HG02763 (cell line): ENCODE data around the gene CCDC12.

ENCODE experiments used
- ATAC-seq: cut with Tn5 transposase; IDR thresholded peaks from one replicate; pipeline ENCODE4 v1.9.1; 2021; ENCODE audit warnings: mild to moderate bottlenecking, moderate library complexity; ENCODE audit not compliant: unreplicated experiment

CCDC12 gene

GRCh38 chr3:47008234-47008796, 31.8 kb upstream of the CCDC12 start:
- no peak for ATAC-seq

DNA sequence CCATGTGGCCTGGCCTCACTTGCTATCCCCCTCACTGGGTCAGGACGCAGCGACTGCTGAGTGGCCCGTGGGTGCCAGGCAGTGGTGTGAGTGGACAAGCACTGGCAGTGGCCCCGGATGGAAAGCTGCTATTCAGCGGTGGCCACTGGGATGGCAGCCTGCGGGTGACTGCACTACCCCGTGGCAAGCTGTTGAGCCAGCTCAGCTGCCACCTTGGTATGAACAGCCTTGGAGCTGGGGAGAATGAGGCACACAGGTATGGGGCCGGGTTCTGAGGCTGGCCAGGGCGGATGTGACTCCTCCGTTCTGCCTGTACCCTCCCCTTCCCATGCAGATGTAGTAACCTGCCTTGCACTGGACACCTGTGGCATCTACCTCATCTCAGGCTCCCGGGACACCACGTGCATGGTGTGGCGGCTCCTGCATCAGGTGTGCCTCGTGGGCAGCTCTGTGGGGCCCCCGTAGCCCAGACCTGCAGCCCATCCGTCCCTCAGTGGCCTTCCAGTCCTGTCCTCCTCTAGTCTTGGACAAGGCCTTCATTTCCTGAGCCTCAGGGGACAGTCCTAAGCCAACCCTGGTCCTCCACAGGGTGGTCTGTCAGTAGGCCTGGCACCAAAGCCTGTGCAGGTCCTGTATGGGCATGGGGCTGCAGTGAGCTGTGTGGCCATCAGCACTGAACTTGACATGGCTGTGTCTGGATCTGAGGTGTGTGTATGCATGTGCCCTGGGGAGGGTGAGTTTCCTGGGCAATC, 31.1 kb upstream of the CCDC12 start:
- no peak for ATAC-seq

DNA sequence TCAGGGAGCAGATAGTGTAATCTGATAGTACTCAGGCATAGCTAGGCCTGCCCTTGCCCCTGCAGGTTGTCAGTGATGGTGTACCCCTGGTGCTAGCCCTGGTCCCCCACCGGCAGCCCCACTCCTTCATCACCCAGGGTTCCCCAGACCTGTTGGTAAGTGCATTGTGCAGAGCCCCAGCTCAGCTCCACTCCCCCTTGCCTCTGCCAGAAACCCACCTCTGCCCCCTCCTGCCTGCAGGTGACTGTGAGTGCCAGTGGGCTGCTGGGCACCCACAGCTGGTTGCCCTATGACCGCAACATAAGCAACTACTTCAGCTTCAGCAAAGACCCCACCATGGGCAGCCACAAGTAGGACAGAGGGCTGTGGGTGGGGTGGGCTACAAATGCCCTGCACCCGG, 30.5 kb upstream of the CCDC12 start:
- no peak for ATAC-seq

GRCh38 chr3:47006145-47006651, 29.7 kb upstream of the CCDC12 start:
- no peak for ATAC-seq

DNA sequence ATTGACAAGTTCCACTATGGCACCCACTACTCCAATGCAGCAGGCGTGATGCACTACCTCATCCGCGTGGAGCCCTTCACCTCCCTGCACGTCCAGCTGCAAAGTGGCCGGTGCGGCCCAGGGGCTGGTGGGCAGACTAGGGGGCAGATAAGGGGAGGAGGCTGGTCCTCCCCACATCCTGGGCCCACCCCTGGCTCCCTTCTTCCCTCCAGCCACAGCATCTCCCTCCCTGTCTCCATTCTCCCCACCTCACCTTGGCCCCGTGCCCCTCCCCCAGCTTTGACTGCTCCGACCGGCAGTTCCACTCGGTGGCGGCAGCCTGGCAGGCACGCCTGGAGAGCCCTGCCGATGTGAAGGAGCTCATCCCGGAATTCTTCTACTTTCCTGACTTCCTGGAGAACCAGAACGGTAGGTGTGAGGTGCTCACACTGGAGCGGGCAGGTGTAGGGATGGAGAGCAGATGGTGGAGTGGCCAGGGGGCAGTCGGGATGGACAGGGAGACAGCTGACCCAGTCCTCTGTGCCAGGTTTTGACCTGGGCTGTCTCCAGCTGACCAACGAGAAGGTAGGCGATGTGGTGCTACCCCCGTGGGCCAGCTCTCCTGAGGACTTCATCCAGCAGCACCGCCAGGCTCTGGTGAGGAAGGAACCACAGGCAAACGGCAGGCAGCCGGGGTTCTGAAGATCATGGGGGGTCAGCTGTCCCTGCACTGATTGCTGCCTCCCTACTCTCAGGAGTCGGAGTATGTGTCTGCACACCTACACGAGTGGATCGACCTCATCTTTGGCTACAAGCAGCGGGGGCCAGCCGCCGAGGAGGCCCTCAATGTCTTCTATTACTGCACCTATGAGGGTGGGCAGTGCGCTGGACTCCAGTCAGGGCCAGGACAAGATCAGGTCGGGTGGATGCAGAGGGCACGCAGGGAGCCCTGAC, 28.9 kb upstream of the CCDC12 start:
- ATAC-seq = no peak

GRCh38 chr3:47004369-47005211, 28.0 kb upstream of the CCDC12 start:
- no peak for ATAC-seq

DNA sequence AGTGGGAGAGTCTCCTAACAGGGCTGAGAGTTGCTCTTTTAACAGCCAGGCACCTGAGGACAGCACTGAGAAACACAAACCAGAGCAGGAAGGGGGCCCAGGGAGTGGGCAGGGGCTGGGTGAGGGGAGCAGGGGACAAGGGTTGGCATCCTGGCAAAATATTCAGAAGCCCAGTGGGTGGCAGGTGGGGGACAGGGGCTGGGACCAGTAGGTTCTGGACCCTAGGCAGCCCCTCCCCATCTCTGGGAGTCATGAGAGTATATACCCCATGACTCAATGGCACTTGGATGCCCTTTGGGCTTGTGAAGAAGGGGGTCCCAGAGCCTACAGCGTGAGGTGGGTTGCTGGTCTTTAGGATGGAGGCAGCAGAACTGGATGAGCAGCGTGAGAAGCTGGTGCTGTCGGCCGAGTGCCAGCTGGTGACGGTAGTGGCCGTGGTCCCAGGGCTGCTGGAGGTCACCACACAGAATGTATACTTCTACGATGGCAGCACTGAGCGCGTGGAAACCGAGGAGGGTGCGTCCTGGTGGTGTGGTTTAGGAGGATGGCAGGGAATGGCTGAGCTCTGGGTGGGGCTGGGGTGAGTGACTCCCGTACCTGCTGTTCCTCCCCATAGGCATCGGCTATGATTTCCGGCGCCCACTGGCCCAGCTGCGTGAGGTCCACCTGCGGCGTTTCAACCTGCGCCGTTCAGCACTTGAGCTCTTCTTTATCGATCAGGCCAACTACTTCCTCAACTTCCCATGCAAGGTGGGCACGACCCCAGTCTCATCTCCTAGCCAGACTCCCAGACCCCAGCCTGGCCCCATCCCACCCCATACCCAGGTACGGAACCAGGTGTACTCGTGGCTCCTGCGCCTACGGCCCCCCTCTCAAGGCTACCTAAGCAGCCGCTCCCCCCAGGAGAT, 27.2 kb upstream of the CCDC12 start:
- ATAC-seq = no peak

DNA sequence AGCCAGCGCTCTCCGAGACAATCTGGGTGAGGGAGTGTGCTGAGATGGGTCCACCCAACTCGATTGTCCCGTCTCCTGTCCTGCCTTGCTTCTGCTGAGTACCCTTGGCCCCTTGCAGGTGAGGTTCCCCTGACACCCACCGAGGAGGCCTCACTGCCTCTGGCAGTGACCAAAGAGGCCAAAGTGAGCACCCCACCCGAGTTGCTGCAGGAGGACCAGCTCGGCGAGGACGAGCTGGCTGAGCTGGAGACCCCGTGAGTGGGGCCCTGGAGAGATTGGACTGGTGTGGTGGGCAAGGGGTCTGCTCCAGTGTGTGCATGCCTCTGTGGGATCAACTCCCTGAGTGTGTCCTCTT, 26.5 kb upstream of the CCDC12 start:
- ATAC-seq = no peak

DNA sequence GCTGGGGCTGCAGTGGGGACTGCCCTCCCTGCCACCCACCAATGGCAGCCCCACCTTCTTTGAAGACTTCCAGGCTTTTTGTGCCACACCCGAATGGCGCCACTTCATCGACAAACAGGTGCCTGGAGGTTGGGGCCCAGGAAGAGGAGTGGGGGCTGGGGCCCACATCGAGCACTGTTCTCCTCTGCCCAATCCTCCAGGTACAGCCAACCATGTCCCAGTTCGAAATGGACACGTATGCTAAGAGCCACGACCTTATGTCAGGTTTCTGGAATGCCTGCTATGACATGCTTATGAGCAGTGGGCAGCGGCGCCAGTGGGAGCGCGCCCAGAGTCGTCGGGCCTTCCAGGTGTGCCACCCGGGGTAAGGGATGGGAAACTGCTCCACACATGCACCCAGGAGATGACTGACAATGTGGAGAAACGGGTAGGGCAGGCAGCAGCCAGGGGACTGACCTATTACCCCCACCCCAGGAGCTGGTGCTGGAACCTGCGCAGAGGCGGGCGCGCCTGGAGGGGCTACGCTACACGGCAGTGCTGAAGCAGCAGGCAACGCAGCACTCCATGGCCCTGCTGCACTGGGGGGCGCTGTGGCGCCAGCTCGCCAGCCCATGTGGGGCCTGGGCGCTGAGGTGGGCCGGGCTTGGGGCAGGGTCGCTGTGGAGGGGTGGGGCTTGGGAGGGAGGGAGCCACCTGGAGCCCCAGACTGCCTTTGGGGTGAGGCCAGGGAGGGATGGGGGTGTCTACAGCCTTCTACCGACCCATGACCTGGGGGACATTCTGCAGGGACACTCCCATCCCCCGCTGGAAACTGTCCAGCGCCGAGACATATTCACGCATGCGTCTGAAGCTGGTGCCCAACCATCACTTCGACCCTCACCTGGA, 25.9 kb upstream of the CCDC12 start:
- ATAC-seq = no peak

DNA sequence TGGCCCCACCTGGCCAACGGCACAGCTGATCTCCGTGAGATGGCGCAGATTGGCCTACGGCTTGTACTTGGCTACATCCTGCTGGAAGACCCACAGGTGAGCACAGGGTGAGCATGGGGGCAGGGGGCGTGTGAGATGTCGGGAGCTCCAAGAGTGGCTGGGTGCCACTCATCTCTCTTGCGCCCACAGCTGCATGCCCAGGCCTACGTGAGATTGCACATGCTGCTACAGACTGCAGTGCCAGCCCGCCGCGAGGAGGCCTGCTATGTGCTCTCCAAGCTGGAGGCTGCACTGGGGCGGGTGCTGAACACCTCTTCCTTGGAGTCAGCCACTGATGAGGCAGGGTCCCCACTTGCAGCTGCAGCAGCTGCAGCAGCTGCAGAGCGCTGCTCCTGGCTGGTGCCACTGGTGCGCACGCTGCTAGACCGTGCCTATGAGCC, 25.2 kb upstream of the CCDC12 start:
- no peak for ATAC-seq

DNA sequence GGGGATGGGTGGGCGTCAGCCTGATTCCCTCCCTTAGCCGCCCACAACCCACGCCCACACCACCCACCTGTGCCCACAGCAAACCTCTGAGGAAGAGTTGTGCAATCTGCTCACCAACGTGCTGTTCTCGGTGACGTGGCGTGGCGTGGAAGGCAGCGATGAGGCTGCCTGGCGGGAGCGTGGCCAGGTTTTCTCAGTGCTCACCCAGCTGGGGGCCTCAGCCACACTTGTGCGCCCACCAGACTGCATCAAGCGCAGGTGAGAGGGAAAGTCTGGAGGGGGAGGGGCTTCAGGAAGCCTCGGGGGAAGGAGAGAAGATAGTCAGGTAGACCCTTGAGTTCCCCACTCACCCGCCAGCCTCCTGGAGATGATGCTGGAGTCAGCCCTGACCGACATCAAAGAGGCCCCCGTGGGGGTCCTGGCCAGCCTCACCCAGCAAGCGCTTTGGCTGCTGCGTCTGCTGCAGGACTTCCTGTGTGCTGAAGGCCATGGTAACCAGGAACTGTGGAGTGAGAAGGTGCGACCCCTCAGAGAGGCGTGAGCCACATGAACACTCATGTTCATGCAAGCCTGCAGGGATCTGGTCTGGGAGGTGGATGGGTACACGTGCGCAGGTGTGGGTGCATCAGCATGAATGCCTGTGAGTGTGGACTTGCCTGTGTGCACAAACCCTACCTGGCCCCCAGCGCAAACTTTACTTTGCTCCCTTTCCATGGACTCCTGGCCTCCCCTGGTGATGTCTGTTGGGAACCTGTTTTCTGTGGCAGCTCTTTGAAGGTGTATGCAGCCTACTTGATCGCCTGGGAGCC, 24.6 kb upstream of the CCDC12 start:
- ATAC-seq = no peak

DNA sequence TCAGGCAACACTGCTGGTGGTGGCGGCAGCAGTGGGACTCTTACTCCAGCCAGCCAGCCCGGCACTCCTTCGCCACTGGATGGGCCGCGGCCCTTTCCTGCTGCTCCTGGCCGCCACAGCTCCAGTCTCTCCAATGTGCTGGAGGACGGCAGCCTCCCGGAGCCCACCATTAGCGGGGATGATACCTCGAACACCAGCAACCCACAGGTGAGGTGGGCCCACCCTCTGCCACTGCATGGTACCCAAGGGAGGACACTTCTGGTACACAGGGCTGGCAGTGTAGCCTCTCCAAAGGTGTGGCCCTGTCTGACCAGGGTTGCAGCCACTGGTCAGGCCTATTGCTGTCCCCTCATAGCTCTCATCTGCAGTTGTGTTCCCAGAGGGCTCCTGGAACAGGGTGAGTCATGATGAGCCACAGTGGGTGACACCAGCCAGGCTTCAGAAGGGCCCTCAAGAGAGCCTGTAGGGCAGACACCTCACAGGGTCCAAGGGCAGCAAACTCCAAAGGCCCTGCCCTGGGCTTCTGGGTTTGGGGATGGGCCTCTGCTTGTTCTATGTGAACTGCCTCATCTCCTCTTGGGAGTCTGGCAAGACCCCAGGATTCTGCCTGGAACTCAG, 23.8 kb upstream of the CCDC12 start:
- no peak for ATAC-seq

GRCh38 chr3:46999516-47000197, 23.1 kb upstream of the CCDC12 start:
- no peak for ATAC-seq

DNA sequence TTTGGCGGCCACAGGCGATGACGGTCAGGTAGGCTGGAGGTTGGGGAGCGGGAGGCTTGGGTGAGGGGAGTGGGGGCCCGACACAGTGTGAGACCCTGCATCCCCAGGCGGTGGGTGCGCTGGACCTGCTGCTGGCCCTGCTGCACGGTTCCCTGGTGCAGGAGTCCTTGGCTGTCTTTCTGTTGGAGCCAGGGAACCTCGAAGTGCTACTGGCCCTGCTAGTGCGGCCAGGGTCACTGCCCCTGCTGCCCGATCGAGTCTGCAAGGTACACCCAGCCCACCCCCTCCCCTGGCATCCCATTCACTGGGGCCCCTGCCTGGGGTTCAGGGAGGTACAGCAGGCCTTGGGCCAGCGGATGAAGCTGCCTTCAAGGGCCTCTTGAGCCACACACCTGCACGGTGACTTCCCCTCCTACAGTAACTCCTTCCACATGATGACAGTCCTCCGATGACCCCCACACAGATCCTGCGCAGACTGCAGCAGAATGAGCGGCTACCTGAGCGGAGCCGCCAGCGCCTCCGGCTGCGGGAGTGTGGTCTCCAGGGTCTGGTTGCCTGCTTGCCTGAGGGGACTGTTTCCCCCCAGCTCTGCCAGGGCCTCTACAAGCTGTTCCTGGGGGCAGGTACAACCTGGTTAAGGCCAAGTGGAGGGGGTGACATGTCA, 22.4 kb upstream of the CCDC12 start:
- ATAC-seq = no peak

DNA sequence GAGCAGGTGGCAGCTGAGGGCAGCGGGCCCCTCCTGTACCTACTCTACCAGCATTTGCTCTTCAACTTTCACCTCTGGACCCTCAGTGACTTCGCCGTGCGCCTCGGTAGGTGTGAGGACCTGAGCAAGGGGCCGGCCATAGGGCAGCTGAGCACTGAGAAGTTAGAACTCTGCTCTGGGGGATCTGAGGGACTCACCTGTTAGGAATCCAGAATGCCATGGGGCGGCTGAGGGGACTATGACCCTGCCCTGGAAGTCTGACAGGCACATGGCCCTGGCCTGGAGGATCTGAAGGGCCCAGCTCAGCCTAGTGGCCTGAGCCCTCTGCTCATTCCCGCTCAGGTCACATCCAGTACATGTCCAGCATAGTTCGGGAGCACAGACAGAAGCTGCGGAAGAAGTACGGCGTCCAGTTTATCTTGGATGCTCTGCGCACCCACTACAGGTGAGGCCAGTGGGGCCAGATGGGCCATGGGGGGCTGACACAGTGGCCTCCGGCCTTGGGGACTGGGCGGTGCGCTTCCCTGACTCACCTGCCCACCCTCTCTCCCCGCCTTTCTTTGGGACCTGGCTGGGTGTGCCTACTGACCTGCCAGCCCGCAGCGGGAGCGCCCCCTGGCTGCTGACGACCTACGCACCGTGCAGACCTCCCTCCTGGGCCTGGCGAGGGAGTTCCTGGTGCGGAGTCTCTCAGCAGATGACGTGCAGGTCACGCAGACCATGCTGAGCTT, 21.7 kb upstream of the CCDC12 start:
- no peak for ATAC-seq
